CD14-positive monocyte (primary cell): ENCODE results near the gene GYPB. TPM values are rescaled to one million over a fixed set of nuclear protein-coding genes. Genes with fewer than 3 reads are reported as not detected.
"Not testable (repeated sequence)": the region's sequence is repeated elsewhere in the genome, so short reads cannot be mapped to it uniquely, and the experiment has no call there.

Experiments
- DNase-seq, 3 donors: peaks; one replicate each; pipeline ENCODE4 v3.0.0-alpha.2; 2011 to 2022
- H2AFZ ChIP-seq: 2 replicates; pipeline ENCODE4 v1.6.0; 2012; ENCODE audit warnings: mild to moderate bottlenecking, low read depth, low read length, inconsistent platforms; ENCODE audit not compliant: insufficient read depth, poor library complexity, severe bottlenecking
- H3K27ac ChIP-seq, 2 donors: 1 replicate in 1 of 2; 2 replicates in 1 of 2; pipeline ENCODE4 v1.5.1; 2012 to 2013; ENCODE audit warnings: low read length in 2 of 2, control low read depth in 1 of 2, inconsistent platforms in 1 of 2, low read depth in 1 of 2, mild to moderate bottlenecking in 1 of 2
- H3K27me3 ChIP-seq, 2 donors: one replicate each; pipeline versions ENCODE4 v1.6.0 to v1.6.1; 2011 to 2013; ENCODE audit warnings: low read length in 2 of 2; ENCODE audit not compliant: control insufficient read depth in 2 of 2, insufficient read depth in 2 of 2
- H3K36me3 ChIP-seq, 2 donors: replicated peaks in 1 of 2; 1 replicate in 1 of 2; 2 replicates in 1 of 2; pipeline versions ENCODE4 v1.5.1 to v1.6.1; 2012 to 2013; ENCODE audit warnings: low read length in 2 of 2, control low read depth in 1 of 2, inconsistent platforms in 1 of 2, mild to moderate bottlenecking in 1 of 2; ENCODE audit not compliant: insufficient read depth in 2 of 2, control insufficient read depth in 1 of 2
- H3K4me1 ChIP-seq, 2 donors: 1 replicate in 1 of 2; 2 replicates in 1 of 2; pipeline versions ENCODE4 v1.5.1 to v1.6.1; 2012 to 2013; ENCODE audit warnings: low read length in 2 of 2, control low read depth in 1 of 2, inconsistent platforms in 1 of 2, mild to moderate bottlenecking in 1 of 2, moderate library complexity in 1 of 2; ENCODE audit not compliant: insufficient read depth in 2 of 2, control insufficient read depth in 1 of 2
- H3K4me2 ChIP-seq: replicated peaks from 2 replicates; pipeline ENCODE3; 2012; ENCODE audit warnings: low read length, moderate library complexity, mild to moderate bottlenecking; ENCODE audit not compliant: poor library complexity, severe bottlenecking; ENCODE audit errors: extremely low read depth
- H3K4me3 ChIP-seq, 3 experiments: fragments of 200-600 bp in 1 of 3; sonication (generic) in 1 of 3; replicated peaks in 1 of 3; 1 replicate in 2 of 3; 2 replicates in 1 of 3; pipeline ENCODE4 v1.5.1; 2011 to 2013; ENCODE audit warnings: low read length in 3 of 3, mild to moderate bottlenecking in 3 of 3, control low read depth in 2 of 3, low read depth in 2 of 3, inconsistent platforms in 1 of 3, moderate library complexity in 1 of 3
- H3K79me2 ChIP-seq: 2 replicates; pipeline ENCODE4 v1.6.0; 2012; ENCODE audit warnings: mild to moderate bottlenecking, control low read depth, inconsistent platforms, low read length, moderate library complexity; ENCODE audit not compliant: insufficient read depth
- H3K9ac ChIP-seq: 2 replicates; pipeline ENCODE4 v1.6.0; 2017; ENCODE audit warnings: low read length, mild to moderate bottlenecking; ENCODE audit not compliant: insufficient read depth, poor library complexity, severe bottlenecking
- H3K9me3 ChIP-seq, 2 donors: replicated peaks in 1 of 2; 1 replicate in 1 of 2; 2 replicates in 1 of 2; pipeline versions ENCODE4 v1.5.1 to v1.6.1; 2012 to 2013; ENCODE audit warnings: low read length in 2 of 2, control low read depth in 1 of 2; ENCODE audit not compliant: control insufficient read depth in 1 of 2, insufficient read depth in 1 of 2
- H4K20me1 ChIP-seq: 2 replicates; pipeline ENCODE4 v1.6.0; 2012; ENCODE audit warnings: mild to moderate bottlenecking, low read length, control low read depth, moderate library complexity; ENCODE audit not compliant: insufficient read depth
- H3K27ac Mint-ChIP-seq, 7 donors: one replicate each; pipeline ENCODE4 v1.8.0; 2020; ENCODE audit warnings: mild to moderate bottlenecking in 7 of 7, mixed read lengths in 7 of 7, moderate library complexity in 6 of 7, inconsistent platforms in 2 of 7
- H3K27me3 Mint-ChIP-seq, 3 donors: one replicate each; pipeline ENCODE4 v1.8.0; 2021 to 2022; ENCODE audit warnings: low read depth in 3 of 3, mild to moderate bottlenecking in 3 of 3, mixed read lengths in 3 of 3, moderate library complexity in 3 of 3, inconsistent platforms in 1 of 3
- H3K36me3 Mint-ChIP-seq, 2 donors: one replicate each; pipeline ENCODE4 v1.8.0; 2020; ENCODE audit warnings: mixed read lengths in 2 of 2, inconsistent platforms in 1 of 2, mild to moderate bottlenecking in 1 of 2
- H3K4me1 Mint-ChIP-seq: one replicate; pipeline ENCODE4 v1.8.0; 2020; ENCODE audit warnings: mild to moderate bottlenecking, mixed read lengths
- H3K4me3 Mint-ChIP-seq, 2 donors: one replicate each; pipeline ENCODE4 v1.8.0; 2020; ENCODE audit warnings: mild to moderate bottlenecking in 2 of 2, mixed read lengths in 2 of 2, moderate library complexity in 1 of 2
- H3K9me3 Mint-ChIP-seq, 7 donors: one replicate each; pipeline ENCODE4 v1.8.0; 2020 to 2022; ENCODE audit warnings: mixed read lengths in 7 of 7, mild to moderate bottlenecking in 6 of 7, moderate library complexity in 6 of 7, inconsistent platforms in 2 of 7
- WGBS: methylation state at CpG from one replicate; pipeline ENCODE4 v1.1.5; 2013; ENCODE audit warnings: missing lambda C conversion rate; ENCODE audit not compliant: insufficient coverage; 5-methylcytosine and 5-hydroxymethylcytosine counted together
- intact Hi-C, 2 donors: fragments of 100-400 bp; cut with micrococcal nuclease; formaldehyde crosslinking; loops; one replicate each; pipeline versions ENCODE4 v1.15.0 to v1.15.1; 2023
- polyA plus RNA-seq, 3 donors: library from polyadenylated mRNA; depleted of rRNA in 1 of 3; unstranded in 2 of 3; stranded (reverse) in 1 of 3; fragments of 300-500 nt in 2 of 3; fragments of >200 nt in 1 of 3; fragmentation: Illumina TruSeq in 2 of 3; gene quantifications; 1 replicate in 2 of 3; 2 replicates in 1 of 3; pipeline ENCODE4 v1.2.3, GENCODE V29; 2012 to 2021

Gene GYPB
- polyA plus RNA-seq, 3 donors = not detected

- H3K4me1 Mint-ChIP-seq, H3K27me3 Mint-ChIP-seq, H3K27ac ChIP-seq, H3K4me2 ChIP-seq, intact Hi-C loops, H3K9ac ChIP-seq, H3K79me2 ChIP-seq, H4K20me1 ChIP-seq, DNase-seq, H3K36me3 Mint-ChIP-seq, H3K9me3 ChIP-seq, H2AFZ ChIP-seq, H3K9me3 Mint-ChIP-seq, H3K36me3 ChIP-seq, H3K4me1 ChIP-seq, H3K27me3 ChIP-seq, H3K4me3 ChIP-seq, H3K27ac Mint-ChIP-seq, H3K4me3 Mint-ChIP-seq: not testable (repeated sequence)
- 88% methylated on average over 1 of the region's 2 CpGs for WGBS
Observed at GRCh38 chr4:144003205-144003889, 15.8 kb downstream of the GYPB start.

- H3K9me3 Mint-ChIP-seq, H3K79me2 ChIP-seq, H3K36me3 Mint-ChIP-seq, H3K27me3 ChIP-seq, H3K27ac Mint-ChIP-seq, H3K4me1 Mint-ChIP-seq, H3K4me3 Mint-ChIP-seq, H3K27me3 Mint-ChIP-seq, H3K27ac ChIP-seq, H3K9ac ChIP-seq, H3K36me3 ChIP-seq, DNase-seq, H3K9me3 ChIP-seq, H3K4me2 ChIP-seq, H3K4me3 ChIP-seq, H4K20me1 ChIP-seq, H2AFZ ChIP-seq, intact Hi-C loops, H3K4me1 ChIP-seq: not testable (repeated sequence)
- 80% methylated on average over 1 of the region's 6 CpGs for WGBS
Observed at GRCh38 chr4:144000331-144000995, 18.7 kb downstream of the GYPB start.

GRCh38 chr4:143996193-143996592 is 23.0 kb downstream of the GYPB start:
- not testable (repeated sequence) for H4K20me1 ChIP-seq, H3K9ac ChIP-seq, H3K9me3 Mint-ChIP-seq

GRCh38 chr4:143991761-143992160 is 27.4 kb downstream of the GYPB start:
- H3K9ac ChIP-seq, H3K36me3 ChIP-seq, H2AFZ ChIP-seq, intact Hi-C loops, H3K27me3 Mint-ChIP-seq, H3K4me3 Mint-ChIP-seq, H3K4me2 ChIP-seq, H3K4me1 ChIP-seq, H3K9me3 Mint-ChIP-seq, H3K27me3 ChIP-seq, H3K27ac ChIP-seq, H3K27ac Mint-ChIP-seq, H3K4me3 ChIP-seq, H3K4me1 Mint-ChIP-seq, DNase-seq, H3K36me3 Mint-ChIP-seq, H3K9me3 ChIP-seq, H4K20me1 ChIP-seq, H3K79me2 ChIP-seq: not testable (repeated sequence)
- WGBS = no CpG with 5 or more reads among the region's 1 CpG

More at GRCh38 chr4:143996193-143996592, 23.0 kb downstream of the GYPB start:
- intact Hi-C loops, H3K9me3 ChIP-seq, H3K27ac Mint-ChIP-seq, H3K27me3 ChIP-seq, H3K4me3 Mint-ChIP-seq, H3K4me1 Mint-ChIP-seq, H3K79me2 ChIP-seq, H3K27me3 Mint-ChIP-seq, H3K36me3 ChIP-seq, H3K4me3 ChIP-seq, H2AFZ ChIP-seq, H3K4me1 ChIP-seq, DNase-seq, H3K4me2 ChIP-seq, H3K36me3 Mint-ChIP-seq, H3K27ac ChIP-seq: not testable (repeated sequence)
- WGBS = 78% methylated on average over 1 of the region's 4 CpGs
